ENCODE results near the gene SIK1.
A peak's percentile ranks its signal among the peaks of the same experiment; 100 is the strongest.
"Not testable (repeated sequence)": the region's sequence is repeated elsewhere in the genome, so short reads cannot be mapped to it uniquely, and the experiment has no call there.

The SIK1 gene
- total RNA-seq, result 13.5 reads per million, percentile 38 among the genes with 10 or more reads in this experiment

- DNase-seq, result not testable (repeated sequence)
Observed at GRCh38 chr21:43426404-43427241, at the start of gene SIK1. SIK1 (minus strand) TSS chr21:43427131; CDS start chr21:43426178, 953 bp downstream.

GRCh38 chr21:43471597-43472242 is 44.8 kb upstream of the SIK1 start:
- DNase-seq, result not testable (repeated sequence)

GRCh38 chr21:43469719-43470458 is 43.0 kb upstream of the SIK1 start:
- DNase-seq, result not testable (repeated sequence)

GRCh38 chr21:43467785-43468184 is 40.9 kb upstream of the SIK1 start:
- no peak for DNase-seq

- DNase-seq, result not testable (repeated sequence)
Observed at GRCh38 chr21:43465159-43465558, 38.2 kb upstream of the SIK1 start.

GRCh38 chr21:43463498-43464261 is 36.7 kb upstream of the SIK1 start:
- DNase-seq, result not testable (repeated sequence)

- DNase-seq, result not testable (repeated sequence)
Observed at GRCh38 chr21:43462932-43463331, 36.0 kb upstream of the SIK1 start.

GRCh38 chr21:43460475-43460874 is 33.5 kb upstream of the SIK1 start:
- DNase-seq, result not testable (repeated sequence)

- DNase-seq, result not testable (repeated sequence)
Observed at GRCh38 chr21:43458995-43459394, 32.1 kb upstream of the SIK1 start.

- DNase-seq, result not testable (repeated sequence)
Observed at GRCh38 chr21:43456616-43457314, 29.8 kb upstream of the SIK1 start.

- DNase-seq, result not testable (repeated sequence)
Observed at GRCh38 chr21:43455717-43456116, 28.8 kb upstream of the SIK1 start.

GRCh38 chr21:43454176-43454575 is 27.2 kb upstream of the SIK1 start:
- DNase-seq, result not testable (repeated sequence)

- not testable (repeated sequence) for DNase-seq
Observed at GRCh38 chr21:43451850-43452249, 24.9 kb upstream of the SIK1 start.

- DNase-seq, result not testable (repeated sequence)
Observed at GRCh38 chr21:43450287-43450686, 23.4 kb upstream of the SIK1 start.

GRCh38 chr21:43447353-43447977 is 20.5 kb upstream of the SIK1 start:
- not testable (repeated sequence) for DNase-seq

GRCh38 chr21:43446277-43446932 is 19.5 kb upstream of the SIK1 start:
- DNase-seq, result not testable (repeated sequence)

- not testable (repeated sequence) for DNase-seq
Observed at GRCh38 chr21:43444524-43444923, 17.6 kb upstream of the SIK1 start.

- DNase-seq, result not testable (repeated sequence)
Observed at GRCh38 chr21:43442571-43442970, 15.6 kb upstream of the SIK1 start.

GRCh38 chr21:43440835-43441727 is 14.2 kb upstream of the SIK1 start:
- DNase-seq, result not testable (repeated sequence)
